Caki2 (cell line): Measurements from ENCODE around the gene PZP. TPM values are rescaled to one million over a fixed set of nuclear protein-coding genes. Genes with fewer than 3 reads are reported as not detected.

Experiments used
- DNase-seq: peaks from one replicate; pipeline ENCODE4 v3.0.0-alpha.2; 2015; ENCODE audit warnings: low read depth
- in situ Hi-C: cut with HindIII; loops from 2 replicates; pipeline ENCODE4 v1.10.0; 2016; ENCODE audit warnings: low sequenced_read_pairs, low pct_unique_long_range_greater_than_20kb, mixed read lengths
- total RNA-seq: library from RNA; depleted of rRNA; stranded (reverse); fragments of >200 nt; shearing (Covaris generic); gene quantifications from 2 replicates; pipeline ENCODE4 v1.2.3, GENCODE V29; 2014; ENCODE audit warnings: low replicate concordance

Gene PZP
- total RNA-seq, 1 experiment from 2014 or later, result not detected

DNA sequence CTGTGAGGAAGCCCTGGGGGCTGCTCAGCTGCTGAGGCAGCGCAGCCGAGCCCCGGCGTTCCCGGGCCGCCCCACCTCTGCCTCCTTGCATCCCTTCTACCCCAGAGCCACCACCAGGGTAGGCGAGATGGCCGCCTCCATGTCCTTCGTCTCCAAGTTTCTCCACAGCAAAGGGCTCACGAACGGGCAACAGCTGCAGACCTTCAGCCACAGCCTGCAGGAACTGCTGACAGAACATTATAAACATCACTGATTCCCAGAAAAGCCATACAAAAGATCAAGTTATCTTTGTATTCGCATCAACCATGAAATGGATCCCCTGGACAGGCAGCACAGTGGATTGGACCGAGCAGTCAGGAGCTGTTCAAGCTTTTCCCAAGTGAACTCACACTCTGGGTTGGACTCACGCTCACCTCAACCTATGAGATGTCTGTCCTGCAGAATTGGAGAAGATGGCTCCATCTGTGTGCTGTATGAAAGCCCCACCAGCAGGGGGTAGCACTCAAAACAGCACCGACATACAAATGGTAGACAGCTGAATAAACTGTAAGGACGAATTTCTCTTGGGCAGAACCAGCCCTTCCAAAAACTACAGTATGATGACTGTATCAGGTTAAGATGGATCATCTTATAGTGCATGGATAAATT lies 73.1 kb downstream of the PZP start:
- no peak for DNase-seq
- in situ Hi-C loops, result no loop called here

DNA sequence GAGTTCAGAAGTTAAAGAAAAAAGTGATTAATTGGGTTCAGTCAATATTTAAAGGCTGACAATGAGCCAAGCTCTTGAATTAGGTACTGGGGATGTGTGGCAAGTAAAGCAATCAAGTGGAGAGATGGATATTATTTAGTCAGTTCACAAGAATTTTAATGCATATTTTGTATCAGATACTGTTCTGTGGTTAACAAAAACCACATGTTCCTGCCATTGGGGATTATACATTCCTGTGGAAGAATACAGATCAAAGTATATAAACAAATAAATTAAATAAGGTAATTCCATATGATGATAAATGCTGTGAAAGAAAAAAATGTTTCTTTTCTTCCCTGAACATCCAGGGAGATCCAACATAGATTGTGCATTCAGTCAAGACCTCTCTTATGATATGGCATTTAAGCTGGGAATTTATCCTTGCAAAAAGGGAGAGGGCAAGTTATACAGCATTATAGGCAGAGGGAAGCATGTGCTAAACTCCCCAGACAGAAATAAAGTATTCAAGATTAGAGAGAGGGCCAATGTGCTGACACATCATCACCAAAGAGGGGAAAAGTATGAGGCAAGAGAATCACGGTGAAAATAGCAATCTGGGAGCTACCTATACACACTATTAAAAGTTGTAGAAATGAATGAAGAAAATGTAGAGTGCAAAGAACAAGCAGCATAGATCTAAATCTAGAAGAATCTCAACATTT lies 74.8 kb downstream of the PZP start:
- DNase-seq, result no peak
- in situ Hi-C loops, result no loop called here

DNA sequence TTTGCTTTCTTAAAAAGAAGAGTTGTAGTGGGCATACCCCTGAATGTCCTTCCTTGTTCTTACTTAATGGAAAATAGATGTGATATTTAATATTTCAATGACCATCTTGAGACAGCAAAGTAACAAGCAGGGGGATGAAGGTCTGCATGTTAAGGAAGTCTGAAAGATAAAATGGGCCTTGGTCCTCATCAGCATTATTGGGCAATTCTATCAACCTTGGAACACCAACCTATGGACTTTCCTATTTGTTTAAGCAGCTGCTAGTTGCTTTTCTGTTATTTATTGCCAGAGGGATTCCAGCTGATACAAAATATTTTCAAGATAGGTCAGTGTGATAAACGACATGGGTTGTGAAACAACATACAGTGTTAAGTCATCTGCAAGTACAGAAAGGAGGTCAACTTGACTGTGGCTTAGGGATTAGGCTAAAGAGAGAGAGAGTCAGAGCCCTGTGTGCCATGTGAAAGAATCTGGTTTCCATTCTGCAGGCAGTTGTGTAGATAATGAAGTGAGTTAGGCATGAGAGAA lies 76.1 kb downstream of the PZP start:
- DNase-seq, result no peak
- in situ Hi-C loops, result no loop called here

DNA sequence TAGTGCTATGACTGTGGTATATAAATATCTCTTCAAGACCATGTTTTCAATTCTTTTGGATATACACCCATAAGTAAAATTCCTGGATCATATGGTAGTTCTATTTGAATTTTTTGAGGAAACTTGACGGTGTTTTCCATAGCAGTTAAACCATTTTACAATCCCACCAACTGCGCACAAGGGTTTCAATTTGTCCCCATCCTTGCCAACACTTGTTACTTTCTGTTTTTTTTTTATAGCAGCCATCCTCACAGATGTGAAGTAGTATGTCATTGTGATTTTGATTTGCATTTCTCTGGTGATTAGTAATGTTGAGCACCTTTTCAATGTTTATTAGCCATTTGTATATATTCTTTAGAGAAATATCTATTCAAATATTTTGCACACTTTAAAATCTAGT lies 78.0 kb downstream of the PZP start:
- no peak for DNase-seq
- in situ Hi-C loops, result no loop called here

DNA sequence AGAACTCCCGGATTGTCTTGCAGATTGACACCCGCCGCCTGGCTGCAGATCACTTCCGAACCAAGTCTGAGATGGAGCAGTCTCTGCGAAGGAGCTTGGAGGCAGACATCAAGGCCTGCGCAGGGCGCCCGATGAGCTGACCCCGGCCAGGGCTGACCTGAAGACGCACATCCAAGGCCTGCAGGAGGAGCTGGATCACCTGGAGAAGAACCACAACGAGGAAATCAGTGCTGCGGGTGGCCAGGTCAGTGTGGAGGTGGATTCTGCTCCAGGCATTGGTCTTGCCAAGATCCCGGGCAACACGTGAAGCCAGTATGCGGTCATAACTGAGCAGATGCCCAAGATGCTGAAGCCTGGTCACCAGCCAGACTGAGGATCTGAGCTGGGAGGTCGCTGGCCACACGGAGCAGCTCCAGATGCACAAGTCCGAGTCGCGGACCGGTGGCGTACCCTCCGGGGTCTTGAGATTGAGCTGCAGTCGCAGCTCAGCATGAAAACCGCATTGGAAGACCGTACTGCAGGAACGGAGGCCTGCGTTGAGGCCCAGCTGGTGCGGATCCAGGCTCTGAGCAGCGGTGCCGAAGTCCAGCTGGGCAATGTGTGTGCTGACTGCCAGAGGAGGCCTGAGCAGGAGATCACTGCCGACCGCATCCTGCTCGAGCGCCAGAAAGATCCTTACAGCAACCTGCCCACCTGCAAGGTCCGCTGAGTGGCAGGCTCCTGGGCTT lies 80.1 kb downstream of the PZP start:
- in situ Hi-C loops, result no loop called here
- no peak for DNase-seq

DNA sequence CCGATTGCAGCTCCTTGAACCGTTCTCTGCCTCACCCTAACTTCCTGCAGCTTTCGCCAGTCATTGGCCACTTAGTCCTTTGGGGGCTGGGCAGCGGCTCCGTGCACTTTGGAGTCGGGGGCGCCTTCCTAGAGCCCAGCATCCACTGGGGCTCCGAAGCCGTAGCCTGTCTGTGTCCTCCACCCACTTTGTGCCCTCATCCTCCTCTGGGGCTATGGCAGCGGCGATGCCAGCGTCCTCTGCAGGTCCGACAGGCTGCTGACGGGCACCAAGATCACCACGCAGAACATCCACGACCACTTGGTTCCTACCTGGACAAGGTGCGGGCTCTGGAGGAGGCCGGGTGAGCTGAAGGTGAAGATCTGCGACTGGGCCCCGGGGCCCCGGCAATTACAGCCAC lies 80.7 kb downstream of the PZP start:
- no peak for DNase-seq
- in situ Hi-C loops, result no loop called here

DNA sequence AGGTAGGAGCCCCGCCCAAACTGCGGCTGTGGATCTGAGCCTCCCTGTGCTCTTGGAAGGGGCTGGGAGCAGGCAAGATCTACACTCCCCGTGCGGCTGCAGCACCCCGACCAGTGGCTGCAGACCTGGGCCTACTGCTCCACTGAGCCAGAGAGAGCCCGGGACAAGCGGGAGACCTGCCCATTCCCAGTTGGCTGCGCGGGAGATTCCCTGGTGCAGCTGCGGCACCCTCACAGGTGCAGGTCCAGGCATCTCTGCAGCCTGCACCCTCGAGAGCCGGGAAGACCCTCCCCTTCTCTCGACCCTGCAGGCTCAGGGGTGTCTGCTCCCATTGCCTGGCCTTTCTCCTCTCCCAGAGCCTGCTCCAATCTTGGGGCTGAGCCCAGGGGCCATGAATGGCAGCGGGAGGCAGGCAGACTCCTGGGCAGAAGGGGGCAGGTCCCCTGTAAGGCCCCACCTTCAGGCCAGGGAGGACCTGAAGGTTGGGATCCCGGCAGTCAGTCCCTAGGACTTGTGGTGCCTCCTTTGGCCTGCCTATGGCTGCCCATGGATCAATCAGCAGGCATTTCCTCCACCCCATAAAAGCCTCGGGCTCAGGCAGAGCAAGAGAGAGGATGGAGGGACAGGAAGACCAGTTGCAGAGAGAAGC lies 83.7 kb downstream of the PZP start:
- in situ Hi-C loops, result no loop called here
- no peak for DNase-seq

DNA sequence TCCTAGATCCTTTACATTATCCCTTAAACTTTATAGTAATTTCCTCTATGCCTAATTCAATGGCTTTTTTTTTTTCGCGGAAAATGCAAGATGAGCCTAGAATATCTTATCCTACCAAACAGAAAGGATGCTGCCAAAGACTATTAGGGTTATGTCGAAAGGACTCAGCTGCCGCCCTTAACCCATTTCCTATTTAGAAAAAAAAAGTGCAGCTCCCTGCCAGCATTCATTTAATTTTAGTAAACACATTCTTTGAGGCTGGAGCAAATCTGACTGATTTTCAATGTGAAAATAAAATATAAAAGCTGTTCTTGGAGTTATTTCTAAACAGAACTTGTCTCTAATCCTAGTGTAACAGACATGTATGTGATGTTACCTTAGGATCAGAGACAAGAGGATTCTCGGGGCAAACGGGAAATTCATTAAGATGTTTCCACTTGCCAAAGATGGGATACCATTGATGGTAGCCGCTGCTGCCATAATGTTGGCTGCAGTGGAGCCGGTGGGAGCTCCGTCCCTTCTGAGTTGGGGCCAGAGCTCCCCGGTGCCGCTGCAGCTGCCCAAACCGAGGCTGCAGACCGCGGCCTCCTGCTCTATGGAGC lies 84.3 kb downstream of the PZP start:
- DNase-seq, result no peak
- in situ Hi-C loops, result no loop called here

DNA sequence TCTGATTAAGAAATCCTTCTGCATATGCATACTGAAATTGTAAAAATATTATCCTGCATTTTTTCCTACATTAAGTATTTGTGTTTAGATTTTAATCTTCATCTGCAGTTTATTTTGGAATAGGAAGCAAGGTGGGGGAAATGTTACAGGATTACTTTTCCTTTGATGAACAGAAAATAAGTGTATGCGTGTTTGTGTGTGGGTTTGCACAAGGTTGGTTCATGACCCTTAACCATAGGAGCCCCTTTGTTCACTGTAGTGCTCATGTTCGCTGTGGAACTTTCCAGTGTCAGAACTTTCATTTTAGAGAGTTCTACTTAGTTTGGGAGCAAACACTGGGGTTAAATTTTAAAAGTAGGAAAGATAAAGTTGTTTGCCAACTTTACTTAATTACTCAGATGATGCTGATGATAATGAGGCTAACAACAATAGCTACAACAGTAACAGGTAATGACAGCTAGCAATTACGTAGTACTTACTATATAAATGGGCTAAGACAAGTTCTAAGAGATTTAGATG lies 86.0 kb downstream of the PZP start:
- DNase-seq, result no peak
- in situ Hi-C loops, result no loop called here

DNA sequence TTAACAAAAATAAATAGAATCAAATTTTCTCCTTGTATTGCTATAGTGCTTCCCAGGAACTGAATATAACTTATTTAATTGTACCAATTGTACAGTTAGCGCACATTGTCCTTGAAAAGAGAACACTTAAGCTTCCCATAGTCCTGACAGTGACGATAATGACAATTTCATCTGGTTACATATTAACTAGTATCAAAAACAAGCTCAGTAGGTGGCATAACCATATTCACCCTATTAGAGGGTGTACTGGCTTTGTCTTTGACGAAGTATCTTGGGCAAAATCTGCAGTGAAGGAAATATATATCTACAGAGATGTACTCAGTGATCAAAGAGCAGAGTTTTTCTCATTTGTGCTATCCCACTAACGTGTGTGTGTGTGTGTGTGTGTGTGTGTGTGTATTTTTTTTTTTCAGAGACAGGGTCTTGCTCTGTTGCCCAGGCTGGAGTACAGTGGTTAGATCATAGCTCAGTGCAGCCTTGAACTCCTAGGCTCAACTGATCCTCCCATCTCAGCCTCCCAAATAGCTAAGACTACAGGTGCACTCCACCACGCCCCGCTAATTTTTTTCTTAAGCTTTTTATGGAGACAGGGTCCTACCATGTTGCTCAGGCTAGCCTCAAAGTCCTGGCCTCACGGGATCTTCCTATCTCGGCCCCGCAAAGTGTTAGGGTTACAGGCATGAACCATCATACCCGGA lies 87.6 kb downstream of the PZP start:
- no peak for DNase-seq
- in situ Hi-C loops, result no loop called here

DNA sequence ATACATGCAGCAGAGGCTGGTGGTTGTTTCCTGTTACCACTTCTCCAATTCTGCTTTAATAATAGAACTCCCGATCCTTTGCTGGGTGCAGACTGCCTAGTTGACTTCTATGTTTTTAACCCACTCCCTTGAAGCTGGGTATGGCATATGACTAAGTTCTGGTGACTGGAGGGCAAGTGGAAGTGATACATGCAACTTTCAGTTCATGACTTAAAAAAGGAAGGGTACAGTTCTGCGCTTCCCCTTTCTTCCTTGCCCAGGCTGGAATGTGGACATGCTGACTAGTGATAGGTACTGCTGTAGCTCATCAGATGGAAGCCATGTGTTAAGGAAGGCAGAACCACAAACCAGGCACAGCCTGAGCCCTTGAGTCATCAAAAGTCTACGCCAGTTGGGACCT lies 90.0 kb downstream of the PZP start:
- no peak for DNase-seq
- in situ Hi-C loops, result no loop called here

DNA sequence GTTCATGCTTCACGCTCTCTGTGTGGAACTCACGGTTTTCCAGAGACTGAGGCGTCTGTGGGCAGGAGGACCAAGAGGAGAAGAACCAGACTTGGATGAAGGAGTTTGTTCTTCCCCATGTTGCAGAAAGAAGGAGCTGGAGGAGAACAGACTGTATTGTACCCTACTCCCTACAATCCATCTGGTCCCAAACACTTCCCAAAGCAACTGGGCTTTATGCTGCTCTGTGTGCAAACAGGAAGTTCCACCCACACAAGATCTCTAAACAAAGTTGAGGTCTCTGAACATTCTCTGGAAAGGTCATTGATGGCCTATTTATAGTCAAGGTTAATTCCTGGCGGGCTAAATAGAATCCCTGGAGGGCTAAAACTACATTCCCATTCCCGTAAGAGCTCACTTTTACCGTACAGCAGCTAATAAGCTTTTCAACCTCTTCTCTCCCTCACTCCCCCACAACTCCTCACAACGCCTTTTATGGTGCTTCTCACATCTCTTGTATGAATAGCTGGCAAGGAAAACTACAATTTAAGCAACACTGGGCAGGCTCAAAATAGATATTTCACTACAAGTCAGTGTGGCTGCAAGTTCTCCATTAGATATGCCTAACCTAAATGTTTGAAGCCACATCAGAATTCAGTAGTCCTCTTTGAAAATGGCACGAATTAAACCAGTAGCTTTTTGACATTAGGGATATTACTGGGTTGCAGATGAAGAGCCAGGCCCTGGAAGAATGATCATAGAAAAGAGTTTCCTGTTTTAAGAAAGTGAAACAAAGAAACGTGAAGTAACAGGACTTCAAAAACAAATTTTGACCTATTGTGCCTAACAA lies 92.2 kb downstream of the PZP start, which contains the start of gene A2M:
A2M (minus strand) TSS at position 189 of the 829 bp plus-strand sequence; CDS start at position 119, 70 bp downstream.
- DNase-seq, result no peak
- in situ Hi-C loops, result no loop called here

DNA sequence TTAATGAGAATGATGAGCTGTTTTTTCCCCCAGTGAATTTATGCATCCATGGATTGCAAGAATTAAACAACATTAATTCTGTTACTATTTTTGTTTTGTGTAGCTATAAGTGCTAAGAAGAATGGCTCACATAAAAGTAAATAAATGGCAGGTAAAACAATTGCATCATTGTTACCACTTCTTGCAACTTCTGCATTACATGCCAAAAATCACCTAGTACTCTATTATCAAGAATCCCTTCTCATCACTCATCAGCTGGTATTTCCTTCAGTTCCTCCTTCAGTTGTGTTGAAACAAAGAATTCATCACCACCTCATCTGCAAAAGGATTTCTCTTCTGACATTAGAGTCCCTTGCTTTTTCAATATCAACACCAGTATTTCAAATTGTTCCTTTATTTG lies 93.2 kb downstream of the PZP start:
- in situ Hi-C loops, result no loop called here
- no peak for DNase-seq

DNA sequence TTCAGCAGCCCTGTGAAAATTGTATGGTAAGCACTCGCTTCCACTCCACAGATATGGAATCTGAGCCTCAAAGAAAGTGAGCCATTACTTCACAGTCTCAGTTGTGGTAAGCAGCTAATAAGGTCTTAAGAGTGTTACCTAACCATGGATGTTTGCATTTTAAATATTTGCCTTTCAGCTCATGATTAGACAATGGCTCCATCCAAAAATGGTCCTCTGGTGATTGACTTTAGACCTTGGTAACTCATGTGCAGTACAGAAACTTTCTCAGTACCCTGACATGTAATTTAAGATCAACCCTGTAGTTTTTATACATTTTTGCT lies 94.2 kb downstream of the PZP start:
- in situ Hi-C loops, result no loop called here
- no peak for DNase-seq

DNA sequence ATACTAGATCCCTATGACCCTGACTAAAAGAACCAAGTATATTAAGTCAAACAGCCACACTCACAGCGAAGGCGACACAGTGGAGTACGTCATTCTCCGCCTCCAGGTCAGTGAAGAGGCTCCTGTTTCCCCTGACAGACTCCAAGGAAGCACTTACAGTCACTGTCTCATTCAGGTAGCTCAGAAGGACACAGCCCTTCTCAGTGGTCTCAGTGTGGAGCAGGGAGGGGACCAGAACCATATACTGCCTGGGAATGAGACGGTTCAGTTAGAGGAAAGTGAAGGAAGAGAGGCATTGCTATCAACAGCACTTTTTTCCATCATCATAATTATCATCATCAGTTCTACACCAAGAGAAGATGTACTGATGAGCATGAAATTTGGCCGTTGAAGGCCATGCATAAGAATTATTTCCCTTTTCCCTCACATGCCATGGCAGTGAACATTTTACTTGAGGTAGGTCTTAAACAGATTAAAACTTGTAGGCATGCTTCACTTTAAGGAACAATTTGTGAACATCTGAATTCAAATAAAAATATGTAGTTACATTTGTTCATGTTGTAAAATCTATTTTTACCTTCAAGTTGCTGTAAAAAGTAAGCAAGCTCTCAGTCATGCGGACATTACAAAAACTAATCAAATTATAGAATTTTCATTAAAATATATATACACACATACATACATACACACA lies 94.8 kb downstream of the PZP start:
- in situ Hi-C loops, result no loop called here
- no peak for DNase-seq

DNA sequence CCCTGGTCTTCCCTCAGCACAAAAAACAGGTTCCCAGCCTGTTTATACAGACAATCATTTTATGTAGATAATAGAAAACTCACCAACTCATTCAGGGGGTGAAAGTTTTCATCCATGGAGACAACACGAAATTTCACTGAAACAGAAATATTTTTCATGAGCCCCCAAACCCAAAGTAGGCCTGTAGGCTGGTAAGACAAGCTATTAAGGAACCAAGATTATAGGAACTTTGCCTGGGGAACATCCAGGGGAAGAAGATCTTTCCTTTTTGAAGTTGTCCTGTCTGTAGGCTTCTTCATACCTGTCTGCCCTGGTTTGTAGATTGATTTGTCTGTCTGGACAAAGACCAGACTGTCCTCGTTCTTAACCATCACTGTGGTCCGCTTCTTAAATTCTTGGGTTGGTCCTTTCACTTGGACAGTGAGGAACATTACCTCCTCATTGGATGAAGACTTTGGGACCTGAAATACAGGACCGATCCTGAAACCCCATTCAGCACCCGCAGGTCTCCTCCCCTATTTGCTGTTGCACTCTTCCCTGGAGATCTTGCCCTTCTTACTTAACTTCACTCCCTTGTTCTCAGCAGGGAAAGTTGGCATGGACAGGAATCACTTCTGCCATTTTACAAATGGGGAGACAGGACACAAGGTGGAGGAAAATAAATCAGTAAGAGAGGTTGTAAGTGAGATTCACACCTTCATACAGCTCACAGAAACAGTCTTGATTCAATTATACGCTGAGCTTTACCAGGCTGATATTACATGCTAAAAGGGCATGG lies 95.9 kb downstream of the PZP start:
- no peak for DNase-seq
- in situ Hi-C loops, result no loop called here
